H54 (cell line): ENCODE data around the gene RANBP17.
"Not testable (repeated sequence)": the region's sequence is repeated elsewhere in the genome, so short reads cannot be mapped to it uniquely, and the experiment has no call there.

Experiments
- DNase-seq: peaks from one replicate; pipeline ENCODE4 v3.0.0; 2011; ENCODE audit warnings: low spot score, mixed read lengths; ENCODE audit not compliant: insufficient read length
- FAIRE-seq: peaks from 3 replicates; lab custom pipeline; 2011; peaks lifted over from hg19 to GRCh38; lab: Jason Lieb, UNC
- POLR2A ChIP-seq: IDR thresholded peaks from 2 replicates; pipeline ENCODE4 v1.6.1; 2011; ENCODE audit warnings: low read depth, mild to moderate bottlenecking, low read length

The RANBP17 gene

DNA sequence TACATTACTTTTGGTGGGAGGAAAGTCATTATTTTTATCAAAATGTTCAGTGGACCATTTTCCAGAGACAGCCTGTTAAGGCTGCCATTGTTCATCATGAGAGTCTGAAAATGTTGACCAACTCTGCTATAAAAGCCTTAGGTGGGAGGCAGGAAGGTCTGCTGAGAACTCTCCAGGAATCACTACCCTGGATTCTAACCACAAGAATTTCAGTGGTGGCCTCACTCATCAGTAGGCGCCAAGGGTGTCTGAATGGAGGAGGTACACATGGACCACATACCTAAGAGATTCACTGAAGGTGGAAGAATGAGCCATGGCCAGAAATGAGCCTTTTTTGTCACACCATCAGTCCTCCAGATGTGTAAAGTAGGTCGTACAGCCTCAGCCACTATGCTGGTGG, 426.2 kb downstream of the RANBP17 start:
- no peak for DNase-seq
- FAIRE-seq: no peak
- TF ChIP-seq POLR2A: no peak

DNA sequence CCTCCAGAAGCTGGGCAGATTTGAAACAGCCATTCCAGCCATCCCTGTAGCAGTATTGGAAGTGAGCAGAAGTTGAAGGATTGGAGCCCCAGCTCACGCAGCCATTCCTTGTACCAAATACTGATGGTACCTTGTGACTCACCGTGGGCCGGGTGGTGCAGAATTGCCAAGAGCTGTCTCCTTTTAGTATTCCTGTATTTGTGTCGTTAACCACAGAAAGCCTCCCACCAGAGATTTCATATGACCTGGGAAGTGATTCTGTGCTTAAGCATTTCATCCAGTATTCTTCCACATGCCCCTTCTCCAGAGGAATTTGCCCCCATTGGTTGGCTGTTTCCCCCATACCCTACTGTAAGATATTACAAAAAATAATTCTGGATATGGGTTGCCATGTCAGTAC, 429.6 kb downstream of the RANBP17 start:
- DNase-seq (no peak), FAIRE-seq (no peak)
- TF ChIP-seq POLR2A: no peak

DNA sequence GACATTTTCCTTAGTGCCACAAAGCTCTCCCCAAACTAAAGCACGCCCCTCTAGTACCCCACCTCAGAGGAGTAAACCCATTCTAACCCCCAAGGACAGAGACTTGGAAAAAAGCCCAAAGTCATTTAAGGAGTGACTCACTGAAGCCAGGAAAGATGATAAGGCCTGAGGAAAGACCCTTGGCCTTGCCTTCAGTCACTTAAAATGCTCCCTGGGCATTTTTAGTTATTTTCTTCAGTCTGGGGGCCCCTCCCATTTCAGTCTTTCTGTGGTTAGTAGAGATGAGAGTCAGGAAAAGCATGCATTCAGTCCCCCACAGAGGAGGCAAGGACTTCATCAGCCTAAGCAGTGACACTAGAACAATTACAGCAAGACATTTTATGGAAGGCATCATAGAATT, 433.5 kb downstream of the RANBP17 start:
- DNase-seq (no peak), FAIRE-seq (no peak)
- no peak for TF ChIP-seq POLR2A

DNA sequence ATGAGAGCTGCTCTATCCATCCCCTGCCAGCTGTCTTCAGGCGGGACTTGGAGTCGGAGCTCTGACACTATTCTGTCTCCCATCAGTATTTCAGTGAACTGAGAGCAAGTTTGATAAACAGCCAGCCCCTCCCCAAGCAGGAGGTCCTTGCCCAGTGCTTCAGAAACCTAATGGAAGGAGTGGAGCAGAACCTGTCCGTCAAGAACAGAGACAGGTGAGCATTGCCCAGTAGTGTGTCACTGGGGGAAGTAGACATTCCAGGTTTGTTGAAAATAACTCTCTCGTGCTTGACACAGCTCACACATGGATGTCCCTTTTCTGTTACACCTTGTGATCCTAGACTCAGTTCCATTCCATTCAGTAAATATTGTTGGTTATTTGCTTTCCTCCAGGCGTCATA, 434.0 kb downstream of the RANBP17 start:
- FAIRE-seq (no peak), DNase-seq (no peak)
- TF ChIP-seq POLR2A: no peak

DNA sequence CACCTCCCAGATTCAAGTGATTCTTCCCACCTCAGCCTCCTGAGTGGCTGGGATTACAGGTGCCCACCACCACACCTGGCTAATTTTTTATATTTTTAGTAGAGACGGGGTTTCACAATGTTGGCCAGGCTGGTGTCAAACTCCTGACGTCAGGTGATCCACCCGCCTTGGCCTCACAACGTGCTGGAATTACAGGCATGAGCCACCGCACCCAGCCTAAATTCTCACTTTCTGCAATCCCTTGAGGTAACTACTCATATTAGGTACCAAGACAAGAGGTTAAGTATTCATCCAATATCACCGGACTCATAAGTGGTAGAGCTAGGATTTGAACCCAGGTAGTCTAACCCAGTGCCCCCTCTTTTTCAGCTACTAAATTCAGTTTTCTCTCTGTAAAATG, 436.1 kb downstream of the RANBP17 start:
- not testable (repeated sequence) for DNase-seq, FAIRE-seq

DNA sequence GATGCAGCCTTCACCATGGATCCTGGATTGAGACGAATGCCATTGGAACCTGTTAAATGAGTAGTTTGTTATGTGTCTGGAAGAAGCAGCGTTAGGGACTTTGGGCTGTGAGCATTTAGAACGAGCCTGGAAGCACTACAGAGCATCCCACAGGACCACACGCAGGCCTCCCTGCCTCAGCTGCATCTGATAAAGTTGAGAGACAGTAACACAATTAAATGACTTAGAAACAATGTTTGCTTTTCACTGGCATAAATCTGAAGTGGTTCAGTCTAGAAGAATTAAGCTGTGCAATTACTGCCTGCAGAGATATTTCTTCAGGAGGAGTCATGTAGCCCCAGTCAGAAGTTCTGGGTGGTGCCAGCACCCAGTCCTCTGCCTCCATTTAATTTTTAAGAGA, 437.4 kb downstream of the RANBP17 start:
- TF ChIP-seq POLR2A: no peak
- FAIRE-seq (no peak), DNase-seq (no peak)

DNA sequence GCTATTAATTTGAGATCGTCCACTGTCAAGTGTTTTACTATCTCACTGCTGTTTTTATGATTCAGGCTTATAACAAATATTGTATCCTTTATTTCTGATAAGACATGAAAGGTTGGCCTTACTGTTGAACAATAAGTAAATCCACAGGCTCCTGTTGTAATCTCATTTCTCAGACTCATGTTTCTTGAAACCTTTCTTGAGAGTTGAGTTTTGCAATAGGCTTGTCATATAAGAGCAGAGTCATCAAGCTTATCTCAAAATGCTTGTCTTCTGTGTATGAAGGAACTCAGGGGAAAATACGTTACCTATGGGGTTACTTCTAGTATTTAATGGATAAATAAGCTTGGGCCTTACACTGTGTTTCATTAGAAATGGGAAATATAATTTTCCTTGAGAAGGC, 438.0 kb downstream of the RANBP17 start:
- TF ChIP-seq POLR2A: no peak
- no peak for DNase-seq
- no peak for FAIRE-seq

DNA sequence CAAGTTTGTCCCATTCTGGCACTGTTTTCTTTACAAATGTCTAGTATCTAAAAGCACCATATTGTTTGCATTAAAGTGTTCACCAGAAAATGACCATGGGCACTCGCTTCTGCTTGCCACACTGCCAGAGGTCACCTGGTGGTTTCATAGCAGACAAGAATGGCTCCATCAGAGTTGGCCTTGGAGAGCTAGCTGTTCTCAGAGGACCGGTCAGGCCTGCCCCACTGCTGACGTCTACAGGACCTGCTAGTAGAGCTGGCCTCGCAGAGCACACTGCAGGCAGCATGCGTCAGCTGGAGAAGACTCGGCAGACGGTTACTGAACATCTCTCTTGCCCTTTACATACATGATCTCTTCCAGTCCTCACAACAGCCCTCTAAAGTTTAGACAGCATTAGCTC, 438.5 kb downstream of the RANBP17 start:
- no peak for TF ChIP-seq POLR2A
- DNase-seq (no peak), FAIRE-seq (no peak)

DNA sequence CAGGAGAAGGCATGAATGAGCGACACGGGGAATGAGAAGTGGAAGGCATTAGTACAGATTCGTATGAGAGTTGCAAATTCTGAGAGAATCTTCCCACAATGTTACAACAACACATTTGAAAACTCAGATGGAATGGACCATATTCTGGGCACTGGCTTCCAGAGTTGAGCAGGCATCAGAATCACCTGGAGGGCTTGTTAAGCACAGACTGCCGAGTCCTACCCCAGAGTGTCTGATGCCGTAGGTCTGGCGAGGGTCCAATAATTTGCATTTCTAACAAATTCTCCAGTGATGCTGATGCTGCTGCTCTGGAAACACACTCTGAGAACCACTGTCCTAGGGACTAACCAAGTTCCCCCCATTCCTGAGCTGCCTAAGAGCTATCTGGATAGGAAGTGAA, 444.3 kb downstream of the RANBP17 start:
- no peak for TF ChIP-seq POLR2A
- FAIRE-seq (no peak), DNase-seq (no peak)

DNA sequence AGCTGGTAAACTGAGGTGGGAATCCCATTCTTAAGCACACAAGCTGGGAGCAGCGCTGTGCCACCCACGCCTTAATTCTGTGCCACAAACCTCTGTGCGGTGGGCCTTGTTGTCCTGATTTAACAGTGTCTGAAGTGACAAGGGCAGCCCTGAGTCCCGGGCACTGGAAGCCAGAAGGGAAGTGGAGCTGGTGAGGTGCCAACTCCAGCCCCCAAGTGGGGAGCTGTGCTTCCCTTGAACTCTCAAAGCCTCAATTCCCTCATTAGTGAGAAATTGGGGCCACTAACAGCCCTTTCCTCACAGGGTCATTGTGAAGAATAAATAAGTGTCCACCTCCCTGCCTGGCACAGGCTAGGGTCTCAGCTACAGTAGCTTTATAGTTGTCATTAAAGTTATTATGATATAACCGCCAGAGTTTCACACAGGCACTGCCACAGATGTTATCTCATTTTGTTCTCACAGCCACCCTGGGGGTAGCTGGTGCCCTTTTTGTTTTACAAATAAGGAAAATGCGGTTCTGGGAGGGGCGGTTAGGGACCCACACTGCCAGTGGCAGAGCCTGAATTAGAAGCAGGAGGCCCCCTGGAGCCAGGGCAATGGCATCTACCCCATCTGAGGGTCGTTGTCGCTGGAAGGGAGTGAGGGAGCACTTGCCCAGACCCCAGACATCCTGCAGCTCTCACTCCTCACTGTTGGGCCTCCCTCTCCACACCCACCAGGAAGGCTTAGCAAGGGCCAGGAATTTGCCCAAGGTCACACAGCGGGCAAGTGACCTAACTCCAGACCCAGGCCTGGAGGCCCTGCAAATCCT, 445.2 kb downstream of the RANBP17 start:
- TF ChIP-seq POLR2A: no peak
- FAIRE-seq: no peak
- no peak for DNase-seq

DNA sequence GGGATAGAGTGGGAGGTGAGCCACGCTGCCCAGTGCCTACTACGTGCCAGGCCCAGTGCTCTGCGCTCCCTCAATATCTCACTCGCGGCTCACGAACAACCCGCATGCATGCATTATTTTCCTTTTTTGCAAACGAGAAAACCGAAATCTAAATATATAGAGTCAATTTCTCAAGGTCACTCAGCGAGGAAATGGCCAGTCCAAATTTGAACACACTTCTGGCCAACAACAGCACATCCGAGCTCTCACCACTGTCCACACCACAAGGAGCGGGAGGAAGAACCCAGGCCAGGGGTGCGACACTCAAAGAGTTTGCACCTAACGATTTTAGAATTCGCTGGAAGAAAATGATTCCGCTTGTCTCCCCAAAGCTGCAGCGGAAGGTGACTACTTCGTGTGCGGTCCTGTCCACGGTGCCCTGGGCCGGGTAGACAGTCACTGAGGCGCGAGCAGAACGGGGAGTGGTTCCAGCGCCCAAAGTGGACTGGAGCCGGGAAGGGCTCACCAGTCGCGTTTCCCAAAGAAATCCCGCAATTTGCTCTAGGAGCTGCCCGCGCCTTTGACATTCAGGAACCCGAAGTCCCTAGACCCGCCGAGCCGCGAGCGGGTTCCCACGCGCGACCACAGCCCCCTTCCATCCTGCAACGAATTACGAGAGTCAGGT, 446.1 kb downstream of the RANBP17 start:
- DNase-seq (no peak), FAIRE-seq (no peak)
- no peak for TF ChIP-seq POLR2A

DNA sequence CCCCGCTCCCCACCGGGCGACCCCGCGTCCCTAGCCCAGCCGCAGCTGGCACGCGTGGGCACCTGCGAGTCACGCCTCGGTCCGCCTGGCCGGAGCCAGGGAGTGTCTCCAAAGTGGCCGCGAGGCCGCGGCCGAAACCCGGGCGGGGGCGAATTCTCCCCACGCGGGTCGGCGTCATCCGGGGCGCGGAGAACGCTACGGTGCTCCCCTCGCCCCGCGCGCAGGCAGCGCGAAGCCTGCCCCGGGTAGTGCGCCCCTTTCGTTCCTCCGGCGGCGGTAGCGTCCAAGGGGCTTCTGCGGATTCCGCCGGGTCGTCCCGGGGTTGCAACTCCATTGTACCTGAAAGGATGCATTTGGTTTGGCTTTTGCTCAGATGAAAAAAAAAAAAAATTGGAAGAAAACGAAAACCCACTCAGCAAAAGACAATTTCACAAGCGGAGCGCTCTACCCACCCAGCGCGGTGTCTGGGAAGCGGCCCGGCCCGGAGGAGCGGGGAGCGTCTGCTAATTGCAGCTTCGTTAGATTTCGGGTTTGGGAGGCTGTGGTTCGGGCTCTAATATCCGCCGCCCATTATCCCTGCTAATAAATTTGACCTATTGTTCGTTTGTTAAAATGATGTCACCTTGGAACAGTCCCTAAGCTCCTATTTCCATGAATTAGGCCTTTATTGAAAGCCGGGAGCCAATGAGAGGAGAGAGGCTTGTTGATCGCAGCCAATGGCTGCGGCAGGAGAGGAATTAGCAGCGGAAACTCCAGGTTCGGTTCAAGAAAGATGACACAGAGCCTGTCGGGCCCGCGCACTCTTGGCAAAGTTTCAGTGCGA, 446.8 kb downstream of the RANBP17 start, which contains the start of gene TLX3:
Gene TLX3, plus strand, starts transcription at position 796 of the 823 bp plus-strand sequence. CDS start 118 bp downstream, outside the sequence.
- DNase-seq: no peak
- FAIRE-seq: no peak
- TF ChIP-seq POLR2A: no peak

DNA sequence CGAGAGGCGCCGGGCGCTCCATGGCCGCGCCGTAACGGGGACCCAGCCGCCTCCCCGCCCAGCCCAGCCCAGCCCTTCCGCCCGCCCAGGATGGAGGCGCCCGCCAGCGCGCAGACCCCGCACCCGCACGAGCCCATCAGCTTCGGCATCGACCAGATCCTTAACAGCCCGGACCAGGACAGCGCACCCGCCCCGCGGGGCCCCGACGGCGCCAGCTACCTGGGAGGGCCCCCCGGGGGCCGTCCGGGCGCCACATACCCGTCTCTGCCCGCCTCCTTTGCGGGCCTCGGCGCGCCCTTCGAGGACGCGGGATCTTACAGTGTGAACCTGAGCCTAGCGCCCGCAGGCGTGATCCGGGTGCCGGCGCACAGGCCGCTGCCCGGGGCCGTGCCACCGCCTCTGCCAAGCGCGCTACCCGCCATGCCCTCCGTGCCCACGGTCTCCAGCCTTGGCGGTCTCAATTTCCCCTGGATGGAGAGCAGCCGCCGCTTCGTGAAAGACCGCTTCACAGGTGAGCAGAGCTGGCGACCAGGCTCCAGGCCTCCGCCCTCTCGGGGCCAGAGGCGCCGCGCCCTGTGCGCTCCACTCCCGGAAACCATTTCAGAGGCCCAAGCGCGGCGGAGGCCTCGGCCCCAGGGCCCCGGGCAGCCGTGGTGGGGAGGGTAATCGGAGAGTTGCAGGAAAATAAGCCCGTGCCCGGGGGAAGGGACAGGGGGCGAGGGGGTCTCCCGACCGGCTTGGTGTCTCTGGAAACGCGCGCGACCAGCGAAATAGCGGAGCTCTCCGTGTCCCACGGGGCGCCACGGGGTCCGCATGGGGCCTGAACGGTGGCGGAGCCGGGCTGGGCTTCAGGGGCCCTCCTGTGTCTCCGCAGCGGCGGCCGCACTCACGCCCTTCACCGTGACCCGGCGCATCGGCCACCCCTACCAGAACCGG, 447.7 kb downstream of the RANBP17 start:
- FAIRE-seq (no peak), DNase-seq (no peak)
- TF ChIP-seq POLR2A: no peak
